KOPT-K1 (cell line): Measurements from ENCODE around the gene CBLC.
A peak's percentile ranks its signal among the peaks of the same experiment; 100 is the strongest.

Source experiments
- H3K27ac ChIP-seq: fragments of 200-600 bp; sonication (generic); 2 replicates; pipeline ENCODE4 v1.5.1; 2016; ENCODE audit warnings: antibody characterized with exemption, mild to moderate bottlenecking, low read depth, low read length; ENCODE audit not compliant: poor library complexity, severe bottlenecking
- H3K36me3 ChIP-seq: fragments of 200-600 bp; sonication (generic); 2 replicates; pipeline ENCODE4 v1.5.1; 2017; ENCODE audit warnings: antibody characterized with exemption, mild to moderate bottlenecking, low read length, moderate library complexity; ENCODE audit not compliant: insufficient read depth
- H3K9me3 ChIP-seq: fragments of 200-600 bp; sonication (generic); 2 replicates; pipeline ENCODE4 v1.5.1; 2017; ENCODE audit warnings: antibody characterized with exemption, low read length, mild to moderate bottlenecking; ENCODE audit not compliant: insufficient read depth, poor library complexity, severe bottlenecking

The CBLC gene

DNA sequence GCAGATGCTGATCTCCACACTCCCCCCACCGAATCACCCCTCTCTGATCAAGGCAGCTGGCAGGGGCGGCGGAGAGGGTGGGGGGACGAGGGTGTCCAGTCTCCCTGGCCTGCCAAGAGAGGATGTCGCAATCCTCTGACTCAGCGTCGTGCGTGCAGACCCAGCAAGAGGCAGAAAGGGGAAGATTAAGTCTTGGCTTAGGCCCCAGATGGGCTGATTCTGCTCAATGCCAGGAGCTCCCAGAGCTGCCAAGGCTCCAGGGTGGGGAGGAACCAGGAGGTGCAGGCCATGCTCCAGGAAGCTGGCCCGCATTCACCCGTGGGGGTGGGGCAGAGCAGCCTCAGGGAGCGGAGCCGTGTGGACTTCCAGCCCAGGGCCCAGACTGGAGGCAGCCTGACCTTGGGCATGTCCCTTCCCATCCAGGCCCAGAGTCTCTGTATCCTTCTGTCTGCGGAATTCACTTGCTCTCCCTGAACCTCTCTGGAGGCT, 35.8 kb upstream of the CBLC start:
- Histone ChIP-seq H3K36me3 (no peaks in the 10 kb centered on the region), H3K27ac (no peak overlapping the region), H3K9me3 (no peaks in the 10 kb centered on the region)

- Histone ChIP-seq H3K27ac (no peak overlapping the region), H3K36me3 (no peaks in the 10 kb centered on the region), H3K9me3 (no peaks in the 10 kb centered on the region)
Observed at GRCh38 chr19:44742330-44743061, 35.2 kb upstream of the CBLC start.

GRCh38 chr19:44744871-44745332, 32.8 kb upstream of the CBLC start:
- Histone ChIP-seq H3K27ac (no peak overlapping the region), H3K36me3 (no peaks in the 10 kb centered on the region), H3K9me3 (no peaks in the 10 kb centered on the region)

DNA sequence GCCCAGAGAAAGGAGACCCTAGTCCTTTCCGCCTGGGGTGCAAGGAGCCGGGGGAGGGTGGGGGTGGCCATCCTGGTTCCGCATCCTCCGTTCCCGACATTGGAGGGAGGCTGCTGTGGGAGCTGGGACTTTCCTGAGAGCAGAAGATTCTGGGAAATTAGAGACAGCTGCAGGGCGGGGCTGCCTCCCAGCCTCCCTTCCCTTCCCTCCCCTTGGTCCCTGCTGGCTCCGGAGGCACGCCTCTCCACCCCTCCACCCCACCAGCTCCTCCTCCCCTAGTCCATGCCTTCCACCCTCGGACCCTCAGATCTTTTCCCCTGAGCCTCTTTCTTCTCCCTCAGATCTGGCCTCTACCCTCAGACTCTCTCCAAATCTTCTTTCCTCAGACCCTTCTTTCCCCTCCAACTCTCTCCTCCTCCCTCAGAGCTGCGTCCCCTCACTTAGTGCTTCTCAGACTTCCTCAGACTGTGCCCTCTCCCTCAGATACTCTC, 32.3 kb upstream of the CBLC start:
- Histone ChIP-seq H3K27ac (no peak overlapping the region), H3K9me3 (no peaks in the 10 kb centered on the region), H3K36me3 (no peaks in the 10 kb centered on the region)

DNA sequence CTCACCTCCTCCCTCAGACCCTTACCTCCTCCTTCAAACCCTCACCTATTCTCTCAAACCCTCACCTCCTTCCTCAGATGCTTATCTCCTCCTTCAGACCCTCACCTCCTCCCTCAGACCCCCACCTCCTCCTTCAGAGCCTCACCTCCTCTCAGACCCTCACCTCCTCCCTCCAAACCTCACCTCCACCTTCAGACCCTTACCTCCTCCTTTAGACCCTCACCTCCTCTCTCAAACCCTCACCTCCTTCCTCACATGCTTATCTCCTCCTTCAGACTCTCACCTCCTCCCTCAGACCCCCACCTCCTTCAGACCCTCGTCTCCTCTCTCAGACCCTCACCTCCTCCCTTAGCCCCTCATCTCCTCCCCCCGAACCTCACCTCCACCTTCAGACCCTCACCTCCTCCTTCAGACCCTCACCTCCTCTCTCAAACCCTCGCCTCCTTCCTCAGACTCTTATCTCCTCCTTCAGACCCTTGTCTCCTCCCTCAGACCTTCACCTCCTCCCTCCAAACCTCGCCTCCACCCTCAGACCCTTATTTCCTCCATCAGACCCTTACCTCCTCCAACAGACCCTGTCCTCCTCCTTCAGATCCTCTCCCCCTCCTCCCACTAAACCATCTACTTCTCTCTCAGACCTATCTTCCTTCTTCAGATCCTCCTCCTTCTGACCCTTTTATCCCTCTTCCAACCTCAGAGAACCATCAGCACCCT, 31.6 kb upstream of the CBLC start:
- Histone ChIP-seq H3K36me3 (no peaks in the 10 kb centered on the region), H3K27ac (no peak overlapping the region), H3K9me3 (no peaks in the 10 kb centered on the region)

GRCh38 chr19:44746616-44746945, 31.1 kb upstream of the CBLC start:
- Histone ChIP-seq H3K27ac (no peak overlapping the region), H3K9me3 (no peaks in the 10 kb centered on the region), H3K36me3 (no peaks in the 10 kb centered on the region)

- Histone ChIP-seq H3K36me3 (no peaks in the 10 kb centered on the region), H3K9me3 (no peaks in the 10 kb centered on the region), H3K27ac (no peak overlapping the region)
Observed at GRCh38 chr19:44746946-44747738, 30.5 kb upstream of the CBLC start.

DNA sequence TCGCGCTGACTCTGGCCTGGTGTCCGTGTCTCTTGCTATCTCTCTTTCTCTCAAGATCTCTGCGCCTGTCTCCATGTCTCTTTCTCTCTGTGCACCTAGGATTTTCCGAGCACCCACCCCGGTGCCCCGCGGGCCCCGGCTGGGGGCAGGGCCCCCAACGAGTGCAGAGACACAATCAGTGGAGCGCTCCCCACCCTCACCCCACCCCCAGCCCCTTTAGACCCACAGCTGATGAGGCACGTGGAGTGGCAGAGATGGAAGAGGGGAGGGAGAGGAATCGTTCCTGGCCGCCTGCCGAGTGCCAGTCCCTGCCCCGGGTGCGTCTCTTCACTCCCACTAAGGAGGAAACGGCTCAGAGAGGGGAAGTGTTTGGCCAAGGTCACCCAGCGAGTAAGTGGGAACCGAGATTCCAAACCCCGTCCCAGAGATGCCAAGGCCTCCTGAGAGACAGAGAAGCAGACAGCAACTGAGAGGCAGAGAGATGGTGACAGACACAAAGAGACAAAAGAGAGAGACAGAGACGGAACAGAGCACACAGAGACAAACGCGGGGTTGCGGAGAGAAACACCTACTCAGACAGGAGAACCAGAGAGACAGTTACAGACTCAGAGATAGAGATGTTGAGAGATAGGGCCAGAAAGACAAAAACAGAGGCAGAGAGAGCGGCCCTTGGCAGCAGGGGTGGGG, 29.8 kb upstream of the CBLC start:
- Histone ChIP-seq H3K9me3 (no peaks in the 10 kb centered on the region), H3K36me3 (no peaks in the 10 kb centered on the region), H3K27ac (no peak overlapping the region)

- H3K27ac ChIP-seq = no peak within 1 kb of the TSS
- H3K36me3 ChIP-seq = no peaks in the 10 kb centered on the region
- no peaks in the 10 kb centered on the region for H3K9me3 ChIP-seq
Observed at GRCh38 chr19:44748426-44749254, 29.1 kb upstream of the CBLC start, which contains the start of gene BCL3. Gene BCL3 (plus strand): TSS chr19:44748708. CDS start chr19:44748791, 83 bp downstream.

DNA sequence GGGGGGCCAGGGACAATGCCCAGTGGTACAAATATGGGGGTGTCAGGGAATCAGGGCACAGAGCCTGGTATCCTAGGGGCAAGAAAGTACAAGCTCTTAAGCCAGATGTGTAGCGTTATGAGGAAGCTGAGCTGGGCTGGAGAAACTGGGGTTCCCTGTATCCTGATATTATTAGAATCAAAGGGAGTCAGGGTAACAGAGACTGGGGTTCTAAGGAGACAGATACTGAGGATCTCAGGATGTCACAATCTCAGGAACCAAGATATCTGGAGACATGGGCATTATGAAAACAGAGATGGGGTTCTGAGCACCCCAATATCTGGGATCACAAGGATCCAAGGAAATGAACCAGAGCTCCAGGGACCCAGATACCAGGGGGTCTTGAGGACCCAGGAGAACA, 28.4 kb upstream of the CBLC start:
- no peaks in the 10 kb centered on the region for H3K9me3 ChIP-seq
- H3K27ac ChIP-seq = no peak overlapping the region
- H3K36me3 ChIP-seq = no peaks in the 10 kb centered on the region

DNA sequence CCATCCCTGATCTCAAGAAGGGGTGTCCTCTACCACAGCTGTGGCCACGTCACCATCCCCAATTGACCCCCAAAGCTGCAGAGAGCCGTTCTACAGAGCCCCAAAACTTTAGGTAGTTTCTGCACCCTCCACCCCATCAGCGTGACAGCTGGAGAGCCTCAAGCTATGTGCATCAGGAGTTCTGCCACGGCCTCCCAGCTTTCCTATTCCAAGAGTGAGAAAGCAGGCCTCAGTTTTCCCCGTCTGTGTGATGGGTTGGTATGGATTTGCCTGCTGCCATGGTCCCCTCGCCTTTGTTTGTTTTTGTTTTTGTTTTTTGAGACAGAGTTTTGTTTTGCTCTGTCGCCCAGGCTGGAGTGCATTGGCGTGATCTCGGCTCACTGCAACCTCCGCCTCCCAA, 27.7 kb upstream of the CBLC start:
- H3K36me3 ChIP-seq = no peaks in the 10 kb centered on the region
- no peak overlapping the region for H3K27ac ChIP-seq
- H3K9me3 ChIP-seq = no peaks in the 10 kb centered on the region

GRCh38 chr19:44752123-44752815, 25.4 kb upstream of the CBLC start:
- no peaks in the 10 kb centered on the region for H3K9me3 ChIP-seq
- H3K36me3 ChIP-seq = no peaks in the 10 kb centered on the region
- no peak overlapping the region for H3K27ac ChIP-seq

- Histone ChIP-seq H3K9me3 (no peaks in the 10 kb centered on the region), H3K27ac (peak overlapping the region; percentile 5), H3K36me3 (no peaks in the 10 kb centered on the region)
Observed at GRCh38 chr19:44752816-44753625, 24.7 kb upstream of the CBLC start.
